ENCODE measurements around the gene CYBC1. TPM values are rescaled to one million over a fixed set of nuclear protein-coding genes. Genes with fewer than 3 reads are reported as not detected.

CYBC1 gene
- polyA plus RNA-seq, 1 donor (not counting 4 experiments of a cell fraction or from before 2014, with no cell fraction given): 30.2 TPM

GRCh38 chr17:82452162-82452561, 1.6 kb upstream of the CYBC1 start:
- FAIRE-seq (no peak), DNase-seq (ENCODE audit: low read depth, low spot score) (no peak)
- no peak for TF ChIP-seq EZH2 (IDR thresholded peaks at IDR 0.05; ENCODE audit: low read length)
- TF ChIP-seq, protein P1, sequence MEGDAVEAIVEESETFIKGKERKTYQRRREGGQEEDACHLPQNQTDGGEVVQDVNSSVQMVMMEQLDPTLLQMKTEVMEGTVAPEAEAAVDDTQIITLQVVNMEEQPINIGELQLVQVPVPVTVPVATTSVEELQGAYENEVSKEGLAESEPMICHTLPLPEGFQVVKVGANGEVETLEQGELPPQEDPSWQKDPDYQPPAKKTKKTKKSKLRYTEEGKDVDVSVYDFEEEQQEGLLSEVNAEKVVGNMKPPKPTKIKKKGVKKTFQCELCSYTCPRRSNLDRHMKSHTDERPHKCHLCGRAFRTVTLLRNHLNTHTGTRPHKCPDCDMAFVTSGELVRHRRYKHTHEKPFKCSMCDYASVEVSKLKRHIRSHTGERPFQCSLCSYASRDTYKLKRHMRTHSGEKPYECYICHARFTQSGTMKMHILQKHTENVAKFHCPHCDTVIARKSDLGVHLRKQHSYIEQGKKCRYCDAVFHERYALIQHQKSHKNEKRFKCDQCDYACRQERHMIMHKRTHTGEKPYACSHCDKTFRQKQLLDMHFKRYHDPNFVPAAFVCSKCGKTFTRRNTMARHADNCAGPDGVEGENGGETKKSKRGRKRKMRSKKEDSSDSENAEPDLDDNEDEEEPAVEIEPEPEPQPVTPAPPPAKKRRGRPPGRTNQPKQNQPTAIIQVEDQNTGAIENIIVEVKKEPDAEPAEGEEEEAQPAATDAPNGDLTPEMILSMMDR (optimal IDR thresholded peaks at IDR 0.05 in 1 of 3, IDR thresholded peaks at IDR 0.05 in 1 of 3, conservative IDR thresholded peaks at IDR 0.05 in 1 of 3; ENCODE audit: extremely low read depth in 1 of 3, insufficient read depth in 2 of 3, low read length in 3 of 3): no peak
- Histone ChIP-seq H3K9ac (ENCODE audit: control insufficient read depth, extremely low read depth, insufficient read depth, low read length) (no peak overlapping the region), H3K4me3 (ENCODE audit: control insufficient read depth in 2 of 3, extremely low read depth in 1 of 3, insufficient read depth in 2 of 3, low read depth in 1 of 3, low read length in 3 of 3) (no peak overlapping the region), H3K27me3 (ENCODE audit: control insufficient read depth, extremely low read depth, insufficient read depth, low read length) (no peaks in the 10 kb centered on the region), H3K9me1 (ENCODE audit: control insufficient read depth, extremely low read depth, insufficient read depth, low read length) (no peaks in the 10 kb centered on the region), H3K27ac (ENCODE audit: control insufficient read depth, insufficient read depth, low read length) (no peak overlapping the region), H2AFZ (ENCODE audit: control insufficient read depth, low read length) (no peak overlapping the region), H4K20me1 (ENCODE audit: control insufficient read depth, extremely low read depth, insufficient read depth, low read length) (no peaks in the 10 kb centered on the region), H3K79me2 (ENCODE audit: control insufficient read depth, insufficient read depth, low read length) (peaks cover 12% of the 10 kb centered on the region), H3K9me3 (ENCODE audit: control insufficient read depth, low read depth, low read length) (no peaks in the 10 kb centered on the region), H3K4me1 (ENCODE audit: control insufficient read depth, extremely low read depth, insufficient read depth, low read length) (peaks cover 18% of the 10 kb centered on the region), H3K36me3 (ENCODE audit: control insufficient read depth in 2 of 2, extremely low read depth in 1 of 2, insufficient read depth in 2 of 2, low read length in 2 of 2) (no peaks in the 10 kb centered on the region), H3K4me2 (ENCODE audit: control insufficient read depth, extremely low read depth, insufficient read depth, low read depth, low read length) (no peak overlapping the region)
- dilution Hi-C loops (cut with MboI; ENCODE audit: extremely low pct_ligation_motif_present, low sequenced_read_pairs): no loop called here

DNA sequence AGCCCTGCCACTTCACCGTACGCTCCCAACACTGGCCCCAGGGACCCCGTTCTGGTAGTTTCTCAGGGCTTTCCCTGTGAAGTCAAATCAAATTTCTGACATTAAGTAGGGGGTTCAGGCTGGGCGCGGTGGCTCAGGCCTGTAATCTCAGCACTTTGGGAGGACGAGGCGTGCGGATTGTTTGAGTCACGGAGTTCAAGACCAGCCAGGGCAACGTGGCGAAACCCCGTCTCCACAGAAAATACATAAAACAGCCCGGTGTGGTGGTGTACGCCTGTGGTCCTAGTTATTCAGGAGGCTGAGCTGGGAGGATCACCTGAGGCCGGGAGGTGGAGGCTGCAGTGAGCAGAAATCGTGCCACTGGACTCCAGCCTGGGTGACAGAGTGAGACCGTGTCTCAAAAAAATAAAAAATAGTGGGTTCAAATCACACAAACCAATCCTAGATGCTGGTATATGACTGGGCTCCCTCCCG, 632 bp downstream of the CYBC1 start:
- TF ChIP-seq, protein P1 (optimal IDR thresholded peaks at IDR 0.05 in 1 of 3, IDR thresholded peaks at IDR 0.05 in 1 of 3, conservative IDR thresholded peaks at IDR 0.05 in 1 of 3; ENCODE audit: extremely low read depth in 1 of 3, insufficient read depth in 2 of 3, low read length in 3 of 3): no peak
- no peak for TF ChIP-seq EZH2 (IDR thresholded peaks at IDR 0.05; ENCODE audit: low read length)
- peaks cover 12% of the 10 kb centered on the region for H3K79me2 ChIP-seq (ENCODE audit: control insufficient read depth, insufficient read depth, low read length)
- no peak for FAIRE-seq
- peak overlapping the region; percentile 26 for H3K27ac ChIP-seq (ENCODE audit: control insufficient read depth, insufficient read depth, low read length)
- H2AFZ ChIP-seq (ENCODE audit: control insufficient read depth, low read length): peak overlapping the region; percentile 85
- no peaks in the 10 kb centered on the region for H4K20me1 ChIP-seq (ENCODE audit: control insufficient read depth, extremely low read depth, insufficient read depth, low read length)
- no peaks in the 10 kb centered on the region for H3K9me1 ChIP-seq (ENCODE audit: control insufficient read depth, extremely low read depth, insufficient read depth, low read length)
- H3K4me3 ChIP-seq (ENCODE audit: control insufficient read depth in 2 of 3, extremely low read depth in 1 of 3, insufficient read depth in 2 of 3, low read depth in 1 of 3, low read length in 3 of 3): peak overlapping the region; percentile 83 to 85 (median 84)
- H3K9me3 ChIP-seq (ENCODE audit: control insufficient read depth, low read depth, low read length): no peaks in the 10 kb centered on the region
- H3K4me1 ChIP-seq (ENCODE audit: control insufficient read depth, extremely low read depth, insufficient read depth, low read length): peaks cover 16% of the 10 kb centered on the region
- H3K9ac ChIP-seq (ENCODE audit: control insufficient read depth, extremely low read depth, insufficient read depth, low read length): peak overlapping the region; percentile 81
- H3K4me2 ChIP-seq (ENCODE audit: control insufficient read depth, extremely low read depth, insufficient read depth, low read depth, low read length): peak overlapping the region; percentile 82
- H3K27me3 ChIP-seq (ENCODE audit: control insufficient read depth, extremely low read depth, insufficient read depth, low read length): no peaks in the 10 kb centered on the region
- peaks cover 0 to 5% of the 10 kb centered on the region in 2 experiments for H3K36me3 ChIP-seq (ENCODE audit: control insufficient read depth in 2 of 2, extremely low read depth in 1 of 2, insufficient read depth in 2 of 2, low read length in 2 of 2)
- dilution Hi-C loops (cut with MboI; ENCODE audit: extremely low pct_ligation_motif_present, low sequenced_read_pairs): no loop called here
- DNase-seq (ENCODE audit: low read depth, low spot score): no peak

Data from keratinocyte (primary cell).